ENCODE results near the gene PTX4. TPM values are rescaled to one million over a fixed set of nuclear protein-coding genes. Genes with fewer than 3 reads are reported as not detected.

PTX4 gene
- total RNA-seq, 1 donor from 2014 or later = not detected

- Histone ChIP-seq H3K27ac (no peak overlapping the region), H3K4me3 (no peak overlapping the region), H3K4me1 (no peaks in the 10 kb centered on the region), H3K27me3 (ENCODE audit: low read depth) (peaks cover 9% of the 10 kb centered on the region), H3K36me3 (no peaks in the 10 kb centered on the region), H3K9me3 (no peaks in the 10 kb centered on the region)
- DNase-seq (no peak), ATAC-seq (no peak)
- no peak for TF ChIP-seq CTCF (IDR thresholded peaks at IDR 0.05)
- intact Hi-C loops (cut with DNase I) = no loop called here
Observed at GRCh38 chr16:1435921-1436697, 52.6 kb downstream of the PTX4 start.

Other genes with a start within 250 kb of the PTX4 start
- 103 TPM for gene TPSAB1, start 248.2 kb downstream of the PTX4 start, total RNA-seq
- 9.6 TPM for gene TPSD1, start 232.9 kb downstream of the PTX4 start, total RNA-seq
- 93.4 TPM for gene UBE2I, start 179.3 kb downstream of the PTX4 start, total RNA-seq
- 8.4 TPM for gene BAIAP3, start 155.3 kb downstream of the PTX4 start, total RNA-seq
- gene TSR3, start 137.1 kb downstream of the PTX4 start, total RNA-seq = 39.5 TPM
- gene GNPTG, start 137.0 kb downstream of the PTX4 start, total RNA-seq = 89.5 TPM
- gene UNKL, start 74.2 kb downstream of the PTX4 start, total RNA-seq = 23.1 TPM
- 9.7 TPM for gene UQCC4, start 68.2 kb downstream of the PTX4 start, total RNA-seq
- not detected for gene PERCC1, start 57.9 kb downstream of the PTX4 start, total RNA-seq
- gene CCDC154, start 44.4 kb downstream of the PTX4 start, total RNA-seq = 3.1 TPM
- gene CLCN7, start 13.9 kb downstream of the PTX4 start, total RNA-seq = 146 TPM
- 27.5 TPM for gene TELO2, start 4.4 kb upstream of the PTX4 start, total RNA-seq
- gene TMEM204, start 44.7 kb upstream of the PTX4 start, total RNA-seq = 63.1 TPM
- 42.2 TPM for gene IFT140, start 123.1 kb upstream of the PTX4 start, total RNA-seq
- 24.1 TPM for gene CRAMP1, start 123.4 kb upstream of the PTX4 start, total RNA-seq
- gene JPT2, start 189.3 kb upstream of the PTX4 start, total RNA-seq = 53.1 TPM
- 63.0 TPM for gene MAPK8IP3, start 217.3 kb upstream of the PTX4 start, total RNA-seq

Measured in lower lobe of right lung (tissue), 2 donors.